Sigmoid colon (tissue), 7 donors: ENCODE results near the gene PPARD. TPM values are rescaled to one million over a fixed set of nuclear protein-coding genes. Genes with fewer than 3 reads are reported as not detected.
"Not testable (repeated sequence)": the region's sequence is repeated elsewhere in the genome, so short reads cannot be mapped to it uniquely, and the experiment has no call there.

Source experiments
- DNase-seq: peaks from one replicate; pipeline ENCODE4 v3.0.0-alpha.2; 2019
- H3K27ac ChIP-seq, 4 donors: fragments of 200-600 bp; sonication (generic); one replicate each; pipeline ENCODE4 v1.5.1; 2016 to 2019; ENCODE audit warnings: mild to moderate bottlenecking in 1 of 4
- H3K27me3 ChIP-seq, 3 donors: fragments of 200-600 bp; sonication (generic); one replicate each; pipeline ENCODE4 v1.5.1; 2019; ENCODE audit warnings: mild to moderate bottlenecking in 1 of 3
- H3K36me3 ChIP-seq, 4 donors: fragments of 200-600 bp; sonication (generic); one replicate each; pipeline ENCODE4 v1.5.1; 2016 to 2019
- H3K4me1 ChIP-seq, 4 donors: fragments of 200-600 bp; sonication (generic); one replicate each; pipeline ENCODE4 v1.5.1; 2017 to 2019
- H3K4me3 ChIP-seq, 4 donors: fragments of 200-600 bp; sonication (generic); one replicate each; pipeline ENCODE4 v1.5.1; 2017 to 2019; ENCODE audit warnings: mild to moderate bottlenecking in 2 of 4, moderate library complexity in 1 of 4
- H3K9me3 ChIP-seq, 4 donors: fragments of 200-600 bp in 3 of 4; sonication (generic) in 3 of 4; one replicate each; pipeline versions ENCODE4 v1.5.1 to v1.6.1; 2013 to 2019
- CTCF ChIP-seq, 4 experiments: fragments of 450-650 bp in 3 of 4; fragments of 200-600 bp in 1 of 4; IDR thresholded peaks; one replicate each; pipeline ENCODE4 v1.5.1; 2016 to 2019; ENCODE audit warnings: antibody characterized with exemption in 4 of 4, mild to moderate bottlenecking in 3 of 4, moderate library complexity in 2 of 4
- EP300 ChIP-seq, 4 donors: sonication (generic); formaldehyde crosslinking; IDR thresholded peaks; one replicate each; pipeline ENCODE4 v1.6.1; 2017; ENCODE audit warnings: antibody characterized with exemption in 4 of 4
- POLR2A ChIP-seq, 2 donors: fragments of 450-650 bp; IDR thresholded peaks; one replicate each; pipeline ENCODE4 v1.6.1; 2016; ENCODE audit warnings: antibody characterized with exemption in 2 of 2, mild to moderate bottlenecking in 2 of 2, moderate library complexity in 2 of 2
- POLR2AphosphoS5 ChIP-seq, 4 donors: sonication (generic); formaldehyde crosslinking; IDR thresholded peaks; one replicate each; pipeline ENCODE4 v1.6.1; 2017; ENCODE audit warnings: antibody characterized with exemption in 4 of 4
- WGBS, 2 donors: extraction: QIAGEN DNeasy Blood & Tissue Kit; methylation state at CpG; one replicate each; pipeline ENCODE4 v1.1.7; 2013; 5-methylcytosine and 5-hydroxymethylcytosine counted together
- intact Hi-C: fragments of 100-400 bp; cut with DNase I; formaldehyde crosslinking; loops from one replicate; pipeline ENCODE4 v1.15.1; 2023
- polyA plus RNA-seq, 3 donors: library from polyadenylated mRNA; stranded (reverse); fragments of 200-250 nt; gene quantifications; one replicate each; pipeline ENCODE4 v1.2.3, GENCODE V29; 2013
- total RNA-seq, 4 donors: library from RNA; depleted of rRNA; stranded (reverse); fragments of >200 nt; gene quantifications; one replicate each; pipeline ENCODE4 v1.1.0, GENCODE V29; 2016
- donor health status: healthy with polysubstance abuse.
- donor health status: Bipolar disorder and iron deficiency.
- donor health status: healthy.

PPARD gene
- total and polyA plus RNA-seq, 7 donors = 5.8 to 75.4 (median 16.8) TPM

DNA sequence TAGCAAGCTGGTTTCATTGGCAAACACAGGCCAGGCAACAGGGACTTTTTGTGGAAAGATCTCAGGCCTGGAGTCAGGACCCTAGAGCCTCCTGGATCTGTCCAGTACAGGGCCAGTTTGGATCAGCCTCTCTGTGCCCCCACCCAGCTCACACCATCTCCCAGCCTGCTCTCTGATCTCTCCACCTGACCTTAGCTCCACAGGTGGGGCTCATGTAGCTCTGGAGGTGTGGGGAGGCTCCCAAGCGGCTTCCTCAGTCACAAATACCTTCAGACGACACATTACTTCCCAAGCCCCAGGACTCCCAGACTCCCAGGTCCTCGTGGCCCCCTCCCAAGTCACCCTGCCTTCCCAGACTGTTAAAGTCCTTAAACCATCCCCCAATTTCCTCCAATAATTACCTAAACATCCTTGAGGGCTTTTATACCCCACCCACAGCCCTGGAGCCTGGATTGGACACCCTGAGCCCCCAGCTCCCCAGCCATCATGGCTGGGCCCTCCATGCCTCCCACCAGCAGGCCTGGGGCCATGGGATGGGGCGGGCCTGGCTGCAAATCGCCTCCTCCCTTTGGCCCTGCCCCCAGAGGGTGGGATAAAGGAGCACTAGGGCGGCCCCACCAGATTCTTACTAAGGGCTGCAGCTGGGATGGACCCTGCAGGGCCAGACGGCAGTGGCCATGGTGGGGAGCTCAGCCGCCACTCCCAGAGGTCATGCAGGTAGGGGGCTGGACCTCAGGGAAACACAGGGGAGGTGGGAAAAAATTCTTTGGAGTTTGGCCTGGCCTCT is 93.9 kb downstream of the PPARD start:
- no peak overlapping the region for H3K4me3 ChIP-seq
- H3K27ac ChIP-seq = no peak overlapping the region
- no peak for DNase-seq
- no peak for TF ChIP-seq POLR2AphosphoS5 (IDR thresholded peaks at IDR 0.05)
- no peak for TF ChIP-seq EP300 (IDR thresholded peaks at IDR 0.05)
- TF ChIP-seq CTCF (IDR thresholded peaks at IDR 0.05) = no peak
- TF ChIP-seq POLR2A (IDR thresholded peaks at IDR 0.05) = no peak
- no peaks in the 10 kb centered on the region for H3K9me3 ChIP-seq
- H3K27me3 ChIP-seq = no peaks in the 10 kb centered on the region
- intact Hi-C loops = no loop called here
- WGBS, 2 donors = 61 to 77% methylated on average over 8 of the region's 8 CpGs
- no peaks in the 10 kb centered on the region for H3K36me3 ChIP-seq
- peaks cover 0 to 10% (median 8%) of the 10 kb centered on the region in 4 donors for H3K4me1 ChIP-seq

DNA sequence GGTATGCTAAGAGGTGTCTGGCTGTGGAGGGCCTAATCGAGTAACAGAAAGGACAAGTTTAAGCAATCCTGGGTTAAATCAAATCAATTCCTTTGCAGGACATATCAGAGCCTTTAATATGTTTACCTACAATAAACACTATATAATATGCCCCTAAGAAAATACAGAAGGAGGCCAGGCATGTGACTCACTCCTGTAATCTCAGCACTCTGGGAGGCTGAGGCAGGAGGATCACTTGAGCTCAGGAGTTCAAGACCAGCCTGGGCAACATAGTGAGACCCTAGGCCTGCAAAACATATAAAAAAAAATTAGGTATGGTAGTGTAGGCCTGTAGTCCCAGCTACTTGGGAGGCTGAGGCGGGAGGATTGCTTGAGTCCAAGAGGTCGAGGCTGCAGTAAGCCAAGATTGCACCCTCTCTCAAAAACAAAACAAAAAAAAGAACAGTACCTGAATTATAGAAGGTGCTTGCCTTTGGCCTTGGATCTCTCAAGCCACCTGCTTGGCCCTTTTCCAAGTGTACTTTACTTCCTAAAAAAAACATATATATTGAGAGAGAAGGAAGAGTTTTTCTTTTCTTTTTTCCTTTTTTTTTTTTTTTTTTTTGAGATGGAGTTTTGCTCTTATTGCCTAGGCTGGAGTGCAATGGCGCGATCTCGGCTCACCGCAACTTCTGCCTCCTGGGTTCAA is 96.2 kb downstream of the PPARD start:
- 33 to 56% methylated on average over 7 of the region's 7 CpGs for WGBS, 2 donors
- H3K27ac ChIP-seq, H3K4me3 ChIP-seq, H3K4me1 ChIP-seq, DNase-seq, H3K36me3 ChIP-seq, H3K27me3 ChIP-seq, H3K9me3 ChIP-seq, intact Hi-C loops: not testable (repeated sequence)

GRCh38 chr6:35439308-35439707 is 97.0 kb downstream of the PPARD start:
- intact Hi-C loops = no loop called here
- H3K27ac ChIP-seq = no peak overlapping the region
- 44 to 56% methylated on average over 3 of the region's 3 CpGs for WGBS, 2 donors
- H3K36me3 ChIP-seq = no peaks in the 10 kb centered on the region
- H3K9me3 ChIP-seq = no peaks in the 10 kb centered on the region
- peaks cover 0 to 10% (median 8%) of the 10 kb centered on the region in 4 donors for H3K4me1 ChIP-seq
- H3K4me3 ChIP-seq = no peak overlapping the region
- TF ChIP-seq CTCF (IDR thresholded peaks at IDR 0.05) (no peak), EP300 (IDR thresholded peaks at IDR 0.05) (no peak)
- no peak for DNase-seq
- H3K27me3 ChIP-seq = no peaks in the 10 kb centered on the region

GRCh38 chr6:35441205-35441604 is 98.8 kb downstream of the PPARD start:
- Histone ChIP-seq H3K9me3 (no peaks in the 10 kb centered on the region), H3K4me3 (no peak overlapping the region), H3K27ac (no peak overlapping the region), H3K4me1 (no peaks in the 10 kb centered on the region), H3K36me3 (no peaks in the 10 kb centered on the region), H3K27me3 (no peaks in the 10 kb centered on the region)
- DNase-seq = no peak
- 78 to 89% methylated on average over 3 of the region's 3 CpGs for WGBS, 2 donors
- intact Hi-C loops = no loop called here
- TF ChIP-seq POLR2AphosphoS5 (IDR thresholded peaks at IDR 0.05) = no peak
- no peak for TF ChIP-seq CTCF (IDR thresholded peaks at IDR 0.05)
- no peak for TF ChIP-seq EP300 (IDR thresholded peaks at IDR 0.05)
- no peak for TF ChIP-seq POLR2A (IDR thresholded peaks at IDR 0.05)

DNA sequence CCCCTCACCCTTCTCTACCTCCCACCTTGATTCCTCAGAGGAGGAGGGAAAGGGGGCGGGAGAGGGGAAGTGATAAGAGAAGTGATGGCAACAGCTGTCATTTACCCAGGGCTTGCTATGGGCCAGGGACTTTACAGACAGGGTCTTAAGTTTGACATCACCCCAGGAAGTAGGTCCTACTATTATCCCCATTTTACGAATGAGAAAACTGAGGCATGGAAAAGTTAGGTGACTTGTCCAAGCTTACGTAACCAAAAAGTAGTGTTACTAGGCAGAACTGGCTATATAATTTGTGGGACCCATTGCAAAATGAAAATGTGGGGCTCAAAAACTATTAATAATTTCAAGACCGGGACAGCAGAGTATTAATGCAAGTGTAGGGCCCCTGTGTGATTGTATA is 99.3 kb downstream of the PPARD start:
- DNase-seq = no peak
- Histone ChIP-seq H3K4me1 (no peaks in the 10 kb centered on the region), H3K4me3 (no peak overlapping the region), H3K36me3 (no peaks in the 10 kb centered on the region), H3K27ac (no peak overlapping the region), H3K9me3 (no peaks in the 10 kb centered on the region), H3K27me3 (no peaks in the 10 kb centered on the region)
- intact Hi-C loops = no loop called here
- WGBS, 2 donors = 92 to 97% methylated on average over 4 of the region's 4 CpGs
- TF ChIP-seq POLR2AphosphoS5 (IDR thresholded peaks at IDR 0.05) = no peak
- TF ChIP-seq EP300 (IDR thresholded peaks at IDR 0.05) = no peak
- TF ChIP-seq CTCF (IDR thresholded peaks at IDR 0.05) = no peak
- no peak for TF ChIP-seq POLR2A (IDR thresholded peaks at IDR 0.05)
